PFSK-1 (cell line): ENCODE measurements around the gene FOXO4.
A peak's percentile ranks its signal among the peaks of the same experiment; 100 is the strongest.

ENCODE experiments used
- FOXP2 ChIP-seq: optimal IDR thresholded peaks from 2 replicates; pipeline ENCODE3; 2011; ENCODE audit warnings: borderline replicate concordance, control low read depth, inconsistent platforms; ENCODE audit not compliant: insufficient read depth; ENCODE audit errors: extremely low read length, extremely low read depth
- POLR2AphosphoS5 ChIP-seq: IDR thresholded peaks from 2 replicates; pipeline ENCODE4 v1.6.1; 2012; ENCODE audit warnings: low read depth, mild to moderate bottlenecking, control low read depth, low read length, moderate library complexity
- SIN3A ChIP-seq: IDR thresholded peaks from 2 replicates; pipeline ENCODE4 v1.6.1; 2012; ENCODE audit warnings: mild to moderate bottlenecking, low read length, moderate library complexity, borderline replicate concordance; ENCODE audit not compliant: insufficient read depth
- TAF1 ChIP-seq: IDR thresholded peaks from 2 replicates; pipeline ENCODE4 v1.6.1; 2012; ENCODE audit warnings: low read length, control low read depth, borderline replicate concordance; ENCODE audit not compliant: insufficient read depth
- TF ChIP-seq, protein P1 (sequence below), 2 experiments: IDR thresholded peaks; 2 replicates each; pipeline versions ENCODE4 v1.6.1 to v1.8.0; 2011 to 2012; ENCODE audit warnings: low read depth in 2 of 2, low read length in 2 of 2, control low read depth in 1 of 2, inconsistent platforms in 1 of 2, mild to moderate bottlenecking in 1 of 2, moderate library complexity in 1 of 2; ENCODE audit not compliant: insufficient read depth in 1 of 2

FOXO4 gene

DNA sequence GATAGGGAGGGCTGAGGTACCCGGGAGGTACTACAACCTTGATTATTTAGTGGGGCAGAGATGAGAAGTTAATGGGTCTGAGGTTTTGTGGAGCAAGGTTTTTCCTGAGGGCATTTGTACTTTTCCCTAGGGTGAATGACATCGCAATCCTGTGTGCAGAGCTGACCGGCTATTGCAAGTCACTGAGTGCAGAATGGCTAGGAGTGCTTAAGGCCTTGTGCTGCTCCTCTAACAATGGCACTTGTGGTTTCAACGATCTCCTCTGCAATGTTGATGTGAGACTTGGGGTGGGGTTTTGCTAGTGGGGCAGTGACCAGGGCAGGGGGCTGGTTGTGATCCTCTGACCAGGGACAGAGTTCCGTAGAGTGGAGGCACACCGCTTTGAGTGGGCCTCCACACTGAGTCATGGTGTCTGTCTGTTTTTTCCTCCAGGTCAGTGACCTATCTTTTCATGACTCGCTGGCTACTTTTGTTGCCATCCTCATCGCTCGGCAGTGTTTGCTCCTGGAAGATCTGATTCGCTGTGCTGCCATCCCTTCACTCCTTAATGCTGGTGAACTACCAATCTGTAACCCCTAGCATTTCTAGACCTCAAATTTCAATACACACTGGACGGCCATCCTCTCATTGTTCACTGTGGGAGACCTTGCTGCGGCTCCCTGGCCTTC, 32.6 kb downstream of the FOXO4 start:
- TF ChIP-seq, protein P1, sequence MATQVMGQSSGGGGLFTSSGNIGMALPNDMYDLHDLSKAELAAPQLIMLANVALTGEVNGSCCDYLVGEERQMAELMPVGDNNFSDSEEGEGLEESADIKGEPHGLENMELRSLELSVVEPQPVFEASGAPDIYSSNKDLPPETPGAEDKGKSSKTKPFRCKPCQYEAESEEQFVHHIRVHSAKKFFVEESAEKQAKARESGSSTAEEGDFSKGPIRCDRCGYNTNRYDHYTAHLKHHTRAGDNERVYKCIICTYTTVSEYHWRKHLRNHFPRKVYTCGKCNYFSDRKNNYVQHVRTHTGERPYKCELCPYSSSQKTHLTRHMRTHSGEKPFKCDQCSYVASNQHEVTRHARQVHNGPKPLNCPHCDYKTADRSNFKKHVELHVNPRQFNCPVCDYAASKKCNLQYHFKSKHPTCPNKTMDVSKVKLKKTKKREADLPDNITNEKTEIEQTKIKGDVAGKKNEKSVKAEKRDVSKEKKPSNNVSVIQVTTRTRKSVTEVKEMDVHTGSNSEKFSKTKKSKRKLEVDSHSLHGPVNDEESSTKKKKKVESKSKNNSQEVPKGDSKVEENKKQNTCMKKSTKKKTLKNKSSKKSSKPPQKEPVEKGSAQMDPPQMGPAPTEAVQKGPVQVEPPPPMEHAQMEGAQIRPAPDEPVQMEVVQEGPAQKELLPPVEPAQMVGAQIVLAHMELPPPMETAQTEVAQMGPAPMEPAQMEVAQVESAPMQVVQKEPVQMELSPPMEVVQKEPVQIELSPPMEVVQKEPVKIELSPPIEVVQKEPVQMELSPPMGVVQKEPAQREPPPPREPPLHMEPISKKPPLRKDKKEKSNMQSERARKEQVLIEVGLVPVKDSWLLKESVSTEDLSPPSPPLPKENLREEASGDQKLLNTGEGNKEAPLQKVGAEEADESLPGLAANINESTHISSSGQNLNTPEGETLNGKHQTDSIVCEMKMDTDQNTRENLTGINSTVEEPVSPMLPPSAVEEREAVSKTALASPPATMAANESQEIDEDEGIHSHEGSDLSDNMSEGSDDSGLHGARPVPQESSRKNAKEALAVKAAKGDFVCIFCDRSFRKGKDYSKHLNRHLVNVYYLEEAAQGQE (IDR thresholded peaks at IDR 0.05; ENCODE audit: insufficient read depth in 1 of 2, low read depth in 2 of 2, low read length in 2 of 2): no peak
- TF ChIP-seq TAF1: no peak
- no peak for TF ChIP-seq SIN3A
- TF ChIP-seq POLR2AphosphoS5: no peak
- no peak for TF ChIP-seq FOXP2

DNA sequence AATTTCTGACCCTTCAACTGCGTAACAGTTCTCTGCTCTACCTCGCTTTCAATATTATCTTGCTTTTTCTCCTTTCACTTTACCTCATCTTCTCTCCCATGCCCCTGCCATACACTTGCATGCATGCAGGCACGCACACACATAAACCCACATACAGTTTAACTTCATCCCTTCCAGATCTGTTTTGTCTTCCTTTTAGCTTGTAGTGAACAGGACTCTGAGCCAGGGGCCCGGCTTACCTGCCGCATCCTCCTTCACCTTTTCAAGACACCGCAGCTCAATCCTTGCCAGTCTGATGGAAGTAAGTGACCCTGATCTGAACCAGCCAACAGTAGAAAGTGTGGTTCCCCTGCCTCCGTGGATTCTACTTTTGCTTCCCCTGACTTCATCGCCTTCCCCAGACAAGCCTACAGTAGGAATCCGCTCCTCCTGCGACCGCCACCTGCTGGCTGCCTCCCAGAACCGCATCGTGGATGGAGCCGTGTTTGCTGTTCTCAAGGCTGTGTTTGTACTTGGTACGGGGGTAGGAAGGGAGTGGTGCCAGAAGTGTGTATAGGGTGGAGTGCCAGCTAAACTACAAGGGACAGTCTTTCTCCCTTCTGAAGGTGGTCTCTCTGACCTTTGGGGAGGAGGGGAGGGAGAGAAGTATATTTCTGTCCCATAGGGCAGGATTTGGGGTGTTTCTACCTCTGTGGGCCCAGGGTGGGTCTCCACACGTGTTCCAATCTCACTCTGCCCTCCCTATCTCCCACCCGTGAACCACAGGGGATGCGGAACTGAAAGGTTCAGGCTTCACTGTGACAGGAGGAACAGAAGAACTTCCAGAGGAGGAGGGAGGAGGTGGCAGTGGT, 33.5 kb downstream of the FOXO4 start:
- TF ChIP-seq FOXP2 (peak; percentile 32), SIN3A (no peak)

DNA sequence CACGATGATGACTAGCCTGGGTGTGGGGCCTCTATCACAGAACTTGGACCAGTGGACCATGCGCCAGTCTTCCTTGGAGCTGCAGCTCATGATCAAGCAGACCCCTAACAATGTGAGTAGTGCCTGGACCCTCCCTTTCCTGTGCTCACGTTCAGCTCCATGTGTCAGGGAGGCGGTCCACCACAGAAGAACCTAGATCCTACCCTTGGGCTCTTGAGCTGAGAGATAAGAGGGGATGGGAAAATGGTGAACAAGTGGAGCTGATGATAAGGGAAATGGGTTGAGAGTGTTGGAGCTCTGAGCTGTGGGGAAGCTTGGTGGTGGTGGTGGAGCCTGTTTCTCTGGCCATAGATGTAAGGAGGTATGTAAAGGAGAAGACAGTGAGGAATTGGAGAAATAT, 35.9 kb downstream of the FOXO4 start:
- TF ChIP-seq FOXP2 (no peak), SIN3A (no peak), POLR2AphosphoS5 (no peak), TAF1 (no peak)
- TF ChIP-seq, protein P1 (IDR thresholded peaks at IDR 0.05; ENCODE audit: insufficient read depth in 1 of 2, low read depth in 2 of 2, low read length in 2 of 2): no peak

DNA sequence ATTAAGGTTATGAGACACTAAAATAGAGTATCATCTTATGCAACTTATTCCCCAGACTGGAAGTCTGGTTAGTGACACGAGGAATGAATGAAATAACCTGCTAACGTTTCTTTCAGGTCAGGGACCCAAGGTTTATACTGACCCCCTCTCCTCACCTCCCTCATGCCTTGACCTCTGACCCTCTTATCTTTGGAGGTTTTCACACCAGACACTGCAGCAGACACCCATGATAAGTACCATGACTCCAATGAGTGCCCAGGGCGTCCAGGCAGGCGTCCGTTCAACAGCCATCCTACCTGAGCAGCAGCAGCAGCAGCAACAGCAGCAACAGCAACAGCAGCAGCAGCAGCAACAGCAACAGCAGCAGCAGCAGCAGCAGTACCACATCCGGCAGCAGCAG, 44.8 kb downstream of the FOXO4 start:
- TF ChIP-seq TAF1: no peak
- no peak for TF ChIP-seq FOXP2
- TF ChIP-seq, protein P1 (IDR thresholded peaks at IDR 0.05; ENCODE audit: insufficient read depth in 1 of 2, low read depth in 2 of 2, low read length in 2 of 2): no peak
- no peak for TF ChIP-seq SIN3A
- no peak for TF ChIP-seq POLR2AphosphoS5

DNA sequence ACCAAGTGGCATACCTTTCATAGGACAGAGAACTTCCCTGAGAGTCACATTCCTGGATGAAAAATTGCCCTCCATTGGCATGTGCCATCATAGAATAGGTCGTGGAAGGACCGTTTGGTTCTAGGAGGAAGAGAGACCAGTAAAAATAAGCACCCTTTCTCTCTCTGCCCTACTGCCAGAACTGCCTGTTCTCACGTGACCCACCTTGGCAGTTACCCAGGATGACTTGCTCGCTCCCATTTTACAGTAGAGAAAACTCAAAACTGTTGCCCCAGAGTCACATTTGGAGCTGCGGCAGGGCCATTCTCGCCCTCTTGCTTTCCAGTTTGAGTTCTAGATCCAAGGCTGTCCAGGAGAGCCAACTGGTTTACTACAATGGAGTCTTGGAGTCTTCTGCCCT, 47.9 kb downstream of the FOXO4 start:
- TF ChIP-seq FOXP2: no peak
- no peak for TF ChIP-seq POLR2AphosphoS5
- no peak for TF ChIP-seq SIN3A
- TF ChIP-seq, protein P1 (IDR thresholded peaks at IDR 0.05; ENCODE audit: insufficient read depth in 1 of 2, low read depth in 2 of 2, low read length in 2 of 2): no peak
- TF ChIP-seq TAF1: no peak
